GM21737 (cell line): ENCODE measurements around the gene OR52E5.

Experiments
- ATAC-seq: cut with Tn5 transposase; IDR thresholded peaks from one replicate; pipeline ENCODE4 v1.9.1; 2021; ENCODE audit warnings: mild to moderate bottlenecking, moderate library complexity; ENCODE audit not compliant: unreplicated experiment

The OR52E5 gene

GRCh38 chr11:5932671-5933070 lies 39.7 kb downstream of the OR52E5 start:
- ATAC-seq, result no peak

- no peak for ATAC-seq
Observed at GRCh38 chr11:5933116-5933515, 40.1 kb downstream of the OR52E5 start.

DNA sequence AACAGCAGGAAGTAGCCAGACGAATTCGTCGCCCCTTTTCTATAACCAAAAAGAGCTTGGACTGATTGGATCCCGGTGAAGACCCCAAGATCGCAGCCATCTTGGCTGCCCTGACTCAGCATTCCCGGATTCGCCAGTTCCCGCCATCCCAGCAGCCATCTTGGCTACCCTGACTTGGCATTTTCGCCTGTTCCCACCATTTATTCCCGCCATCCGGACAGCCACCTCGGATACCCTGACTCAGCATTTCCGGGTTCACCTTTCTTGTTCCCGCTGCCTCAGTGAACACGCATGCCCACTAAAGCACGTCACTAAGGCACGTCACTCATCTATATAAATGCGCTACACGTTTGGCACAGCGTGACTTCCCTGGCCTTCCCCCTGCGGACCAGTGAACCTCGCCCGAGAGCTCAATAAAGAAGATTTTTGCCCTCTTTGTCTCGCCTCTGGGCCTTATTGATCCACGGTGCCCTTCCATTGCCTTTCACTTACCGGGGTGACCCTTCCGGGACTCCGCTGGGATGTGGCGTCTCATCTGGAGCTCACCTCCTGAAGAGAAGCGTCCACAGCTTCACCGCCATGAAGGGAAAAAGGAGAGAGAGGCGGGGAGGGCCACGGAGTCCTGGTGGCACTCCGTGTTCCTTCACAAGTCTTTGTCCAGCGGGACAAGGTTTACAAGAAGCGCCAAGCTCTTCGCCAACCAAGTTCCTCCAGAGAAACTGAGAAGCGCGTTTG lies 45.0 kb downstream of the OR52E5 start:
- no peak for ATAC-seq

DNA sequence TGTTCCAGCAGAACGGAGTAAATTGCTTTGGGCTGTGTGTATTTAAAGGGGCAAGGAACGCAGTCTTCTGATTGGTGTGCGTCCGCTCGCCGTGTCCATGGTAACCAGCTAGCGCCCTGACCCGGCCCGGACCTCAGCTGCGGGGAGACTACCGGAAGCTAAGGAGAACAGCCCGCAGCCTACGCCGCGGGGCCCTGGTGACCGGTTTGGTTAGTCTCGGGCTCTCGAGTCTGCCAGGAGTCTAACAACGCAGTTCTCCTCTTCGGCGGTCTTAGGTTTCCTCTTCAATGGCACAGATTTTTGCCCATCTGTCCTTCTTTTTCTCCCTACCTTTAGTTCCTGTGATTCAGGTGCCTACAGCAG lies 45.6 kb downstream of the OR52E5 start:
- ATAC-seq, result no peak

- ATAC-seq, result no peak
Observed at GRCh38 chr11:5940748-5941147, 47.7 kb downstream of the OR52E5 start.

GRCh38 chr11:5941951-5942350 lies 48.9 kb downstream of the OR52E5 start, which contains the start of gene OR56A3:
Gene OR56A3 (plus strand): TSS chr11:5942251. CDS start chr11:5947347, 5,096 bp downstream.
- ATAC-seq, result no peak
